HG02938 (cell line): ENCODE results near the gene SIK3.
A peak's percentile ranks its signal among the peaks of the same experiment; 100 is the strongest.
"Not testable (repeated sequence)": the region's sequence is repeated elsewhere in the genome, so short reads cannot be mapped to it uniquely, and the experiment has no call there.

Experiments used
- ATAC-seq: cut with Tn5 transposase; IDR thresholded peaks from one replicate; pipeline ENCODE4 v1.9.1; 2021; ENCODE audit warnings: mild to moderate bottlenecking, moderate library complexity; ENCODE audit not compliant: unreplicated experiment

SIK3 gene

GRCh38 chr11:116844722-116845121, 253.5 kb downstream of the SIK3 start:
- no peak for ATAC-seq

GRCh38 chr11:116843661-116844060, 254.6 kb downstream of the SIK3 start:
- ATAC-seq, result no peak

GRCh38 chr11:116842909-116843308, 255.3 kb downstream of the SIK3 start:
- ATAC-seq, result no peak

- no peak for ATAC-seq
Observed at GRCh38 chr11:116842117-116842516, 256.1 kb downstream of the SIK3 start.

- ATAC-seq, result no peak
Observed at GRCh38 chr11:116840746-116841296, 257.4 kb downstream of the SIK3 start.

GRCh38 chr11:116840224-116840745, 257.9 kb downstream of the SIK3 start:
- ATAC-seq, result no peak

GRCh38 chr11:116838321-116839084, 259.7 kb downstream of the SIK3 start:
- ATAC-seq, result no peak

GRCh38 chr11:116837231-116838091, 260.8 kb downstream of the SIK3 start, which contains the start of gene APOA1:
TSS of gene APOA1 (minus strand) at chr11:116837622. CDS start at chr11:116837387, 235 bp downstream.
- no peak for ATAC-seq

- ATAC-seq, result no peak
Observed at GRCh38 chr11:116836632-116836991, 261.6 kb downstream of the SIK3 start.

GRCh38 chr11:116835791-116836631, 262.2 kb downstream of the SIK3 start:
- peak; percentile 78 for ATAC-seq

GRCh38 chr11:116835042-116835772, 263.0 kb downstream of the SIK3 start:
- peak; percentile 15 for ATAC-seq

- ATAC-seq, result not testable (repeated sequence)
Observed at GRCh38 chr11:116834535-116835041, 263.6 kb downstream of the SIK3 start.

- ATAC-seq, result no peak
Observed at GRCh38 chr11:116833816-116834534, 264.3 kb downstream of the SIK3 start.

- ATAC-seq, result no peak
Observed at GRCh38 chr11:116833491-116833815, 264.8 kb downstream of the SIK3 start.

- no peak for ATAC-seq
Observed at GRCh38 chr11:116832350-116833290, 265.6 kb downstream of the SIK3 start.

- ATAC-seq, result no peak
Observed at GRCh38 chr11:116831790-116832349, 266.4 kb downstream of the SIK3 start.

- ATAC-seq, result no peak
Observed at GRCh38 chr11:116830184-116830912, 267.9 kb downstream of the SIK3 start.
